Activated CD8-positive, alpha-beta memory T cell treated with anti-CD3 and anti-CD28 coated beads for 36 hours (primary cell): ENCODE data around the gene CEP162. TPM values are rescaled to one million over a fixed set of nuclear protein-coding genes. Genes with fewer than 3 reads are reported as not detected.
"Not testable (repeated sequence)": the region's sequence is repeated elsewhere in the genome, so short reads cannot be mapped to it uniquely, and the experiment has no call there.

ENCODE experiments used
- CTCF ChIA-PET: fragments of 350-600 bp; sonication (Branson Sonifier 250); formaldehyde crosslinking; loops from one replicate; lab custom pipeline; 2021; ENCODE audit warnings: antibody characterized with exemption; lab: Charles Lee
- POLR2A ChIA-PET: fragments of 350-600 bp; sonication (Branson Sonifier 250); formaldehyde crosslinking; loops from one replicate; lab custom pipeline; 2021; ENCODE audit warnings: antibody characterized with exemption; lab: Charles Lee
- total RNA-seq, 2 experiments: library from RNA; stranded (reverse); gene quantifications; one replicate each; pipeline ENCODE4 v1.2.3, GENCODE V29; 2021

The CEP162 gene
- total RNA-seq, 2 experiments from 2014 or later: 5.4 to 6.3 TPM

GRCh38 chr6:84172080-84172479, 55.4 kb downstream of the CEP162 start:
- POLR2A ChIA-PET: no interaction called here
- CTCF ChIA-PET: no interaction called here

- ChIA-PET CTCF (no interaction called here), POLR2A (no interaction called here)
Measured at GRCh38 chr6:84167457-84167856, 60.0 kb downstream of the CEP162 start.

- ChIA-PET CTCF (no interaction called here), POLR2A (no interaction called here)
Measured at GRCh38 chr6:84166395-84166794, 61.0 kb downstream of the CEP162 start.

GRCh38 chr6:84164328-84164727, 63.1 kb downstream of the CEP162 start:
- CTCF ChIA-PET, POLR2A ChIA-PET: not testable (repeated sequence)

GRCh38 chr6:84161190-84161589, 66.3 kb downstream of the CEP162 start:
- POLR2A ChIA-PET: no interaction called here
- CTCF ChIA-PET: no interaction called here

- POLR2A ChIA-PET: no interaction called here
- CTCF ChIA-PET: no interaction called here
Measured at GRCh38 chr6:84156306-84156705, 71.1 kb downstream of the CEP162 start.

GRCh38 chr6:84151669-84152068, 75.8 kb downstream of the CEP162 start:
- CTCF ChIA-PET: no interaction called here
- POLR2A ChIA-PET: no interaction called here

GRCh38 chr6:84150705-84151104, 76.7 kb downstream of the CEP162 start:
- POLR2A ChIA-PET: no interaction called here
- CTCF ChIA-PET: no interaction called here

- CTCF ChIA-PET: no interaction called here
Measured at GRCh38 chr6:84141521-84141920, 85.9 kb downstream of the CEP162 start.

GRCh38 chr6:84139311-84139710, 88.1 kb downstream of the CEP162 start:
- POLR2A ChIA-PET: no interaction called here
- CTCF ChIA-PET: no interaction called here

More at GRCh38 chr6:84141521-84141920, 85.9 kb downstream of the CEP162 start:
- POLR2A ChIA-PET: no interaction called here

GRCh38 chr6:84137989-84138575, 89.4 kb downstream of the CEP162 start:
- CTCF ChIA-PET: no interaction called here

GRCh38 chr6:84137051-84137375, 90.4 kb downstream of the CEP162 start:
- POLR2A ChIA-PET: no interaction called here
- CTCF ChIA-PET: no interaction called here

More at GRCh38 chr6:84137989-84138575, 89.4 kb downstream of the CEP162 start:
- POLR2A ChIA-PET: no interaction called here

GRCh38 chr6:84136364-84137050, 90.9 kb downstream of the CEP162 start:
- ChIA-PET CTCF (no interaction called here), POLR2A (no interaction called here)

GRCh38 chr6:84135291-84135690, 92.2 kb downstream of the CEP162 start:
- CTCF ChIA-PET: no interaction called here
- POLR2A ChIA-PET: no interaction called here

GRCh38 chr6:84133385-84133784, 94.1 kb downstream of the CEP162 start:
- CTCF ChIA-PET, POLR2A ChIA-PET: not testable (repeated sequence)

GRCh38 chr6:84129588-84129987, 97.9 kb downstream of the CEP162 start:
- CTCF ChIA-PET, POLR2A ChIA-PET: not testable (repeated sequence)

- CTCF ChIA-PET: no interaction called here
- POLR2A ChIA-PET: no interaction called here
Measured at GRCh38 chr6:84123186-84123585, 104.3 kb downstream of the CEP162 start.

GRCh38 chr6:84119277-84119676, 108.2 kb downstream of the CEP162 start:
- ChIA-PET CTCF (no interaction called here), POLR2A (no interaction called here)

GRCh38 chr6:84118191-84118590, 109.3 kb downstream of the CEP162 start:
- POLR2A ChIA-PET: no interaction called here
- CTCF ChIA-PET: no interaction called here

GRCh38 chr6:84114933-84115594, 112.4 kb downstream of the CEP162 start:
- POLR2A ChIA-PET, CTCF ChIA-PET: not testable (repeated sequence)

- POLR2A ChIA-PET: not testable (repeated sequence)
Measured at GRCh38 chr6:84111351-84111750, 116.1 kb downstream of the CEP162 start.

More at GRCh38 chr6:84111351-84111750, 116.1 kb downstream of the CEP162 start:
- CTCF ChIA-PET: not testable (repeated sequence)
